Smooth muscle cell (in vitro differentiated cells): Measurements from ENCODE around the gene EFNA1. TPM values are rescaled to one million over a fixed set of nuclear protein-coding genes. Genes with fewer than 3 reads are reported as not detected.
A peak's percentile ranks its signal among the peaks of the same experiment; 100 is the strongest.

ENCODE experiments used
- DNase-seq: peaks from one replicate; lab custom pipeline; 2025; ENCODE audit not compliant: unreplicated experiment; lab: John Stamatoyannopoulos, UW
- H2AFZ ChIP-seq: fragments of 200-600 bp; sonication (generic); 2 replicates; pipeline ENCODE4 v1.6.0; 2016; ENCODE audit warnings: antibody characterized with exemption, low read depth, mild to moderate bottlenecking
- H3F3A ChIP-seq: fragments of 200-600 bp; sonication (generic); 2 replicates; pipeline ENCODE4 v1.6.0; 2017; ENCODE audit warnings: antibody characterized with exemption, low read depth
- H3K27ac ChIP-seq: fragments of 200-600 bp; sonication (generic); 2 replicates; pipeline ENCODE4 v1.5.1; 2016; ENCODE audit warnings: low read depth, mild to moderate bottlenecking
- H3K27me3 ChIP-seq: fragments of 200-600 bp; sonication (generic); 2 replicates; pipeline ENCODE4 v1.6.1; 2016; ENCODE audit warnings: low read depth, mild to moderate bottlenecking
- H3K36me3 ChIP-seq: fragments of 200-600 bp; sonication (generic); 2 replicates; pipeline ENCODE4 v1.5.1; 2016; ENCODE audit warnings: low read depth
- H3K4me1 ChIP-seq: fragments of 200-600 bp; sonication (generic); 2 replicates; pipeline ENCODE4 v1.5.1; 2016; ENCODE audit warnings: low read depth
- H3K4me2 ChIP-seq: fragments of 200-600 bp; sonication (generic); 2 replicates; pipeline ENCODE4 v1.6.0; 2016; ENCODE audit warnings: mild to moderate bottlenecking
- H3K4me3 ChIP-seq: fragments of 200-600 bp; sonication (generic); 2 replicates; pipeline ENCODE4 v1.5.1; 2016; ENCODE audit warnings: mild to moderate bottlenecking
- H3K79me2 ChIP-seq: fragments of 200-600 bp; sonication (generic); 2 replicates; pipeline ENCODE4 v1.6.0; 2016; ENCODE audit warnings: low read depth, mild to moderate bottlenecking
- H3K9ac ChIP-seq: fragments of 200-600 bp; sonication (generic); 2 replicates; pipeline ENCODE4 v1.6.0; 2016; ENCODE audit warnings: low read depth
- H3K9me3 ChIP-seq: fragments of 200-600 bp; sonication (generic); replicated peaks from 2 replicates; pipeline ENCODE4 v1.5.1; 2016; ENCODE audit warnings: low read depth
- H4K20me1 ChIP-seq: fragments of 200-600 bp; sonication (generic); 2 replicates; pipeline ENCODE4 v1.6.0; 2016; ENCODE audit warnings: low read depth
- CTCF ChIP-seq: fragments of 200-600 bp; sonication (generic); IDR thresholded peaks from 2 replicates; pipeline ENCODE4 v1.5.1; 2017; ENCODE audit warnings: borderline replicate concordance, mild to moderate bottlenecking, antibody characterized with exemption; ENCODE audit not compliant: insufficient read depth, poor library complexity, severe bottlenecking
- WGBS: methylation state at CpG from one replicate; pipeline ENCODE4 v1.1.7; 2016; ENCODE audit warnings: low lambda C conversion rate; 5-methylcytosine and 5-hydroxymethylcytosine counted together
- polyA plus RNA-seq: library from polyadenylated mRNA; unstranded; fragments of >200 nt; fragmentation: Nextera tagmentation; extraction: Ambion mirVana; gene quantifications from 2 replicates; pipeline ENCODE4 v1.2.1, GENCODE V29; 2016
- total RNA-seq: library from RNA; depleted of rRNA; stranded (reverse); fragments of >200 nt; gene quantifications from 2 replicates; pipeline ENCODE4 v1.2.3, GENCODE V29; 2014

The EFNA1 gene
- 14.4 and 20.9 TPM in 2 replicates for total RNA-seq
- 16.4 and 53.5 TPM in 2 replicates for polyA plus RNA-seq

- under 1% methylated on average over 29 of the region's 76 CpGs for WGBS
- peak within 1 kb of the TSS; percentile 89 for H3K27ac ChIP-seq
- H4K20me1 ChIP-seq: no peaks in the 10 kb centered on the region
- TF ChIP-seq CTCF: no peak
- DNase-seq: peak; percentile 24
- no peaks in the 10 kb centered on the region for H3K9me3 ChIP-seq
- H3K9ac ChIP-seq: peak within 1 kb of the TSS; percentile 75
- H3K36me3 ChIP-seq: no peaks in the 10 kb centered on the region
- peaks cover 7% of the 10 kb centered on the region for H3F3A ChIP-seq
- peaks cover 40% of the 10 kb centered on the region for H3K4me1 ChIP-seq
- H3K4me2 ChIP-seq: peak within 1 kb of the TSS; percentile 88
- peak within 1 kb of the TSS; percentile 77 for H3K4me3 ChIP-seq
- H2AFZ ChIP-seq: peak within 1 kb of the TSS; percentile 50
- H3K27me3 ChIP-seq: peaks cover 5% of the 10 kb centered on the region
- peaks cover 8% of the 10 kb centered on the region for H3K79me2 ChIP-seq
Measured at GRCh38 chr1:155127105-155127966, at the start of gene EFNA1. TSS of gene EFNA1 (plus strand) at chr1:155127876. CDS start at chr1:155127978, 102 bp downstream.

GRCh38 chr1:155078469-155079209, 49.0 kb upstream of the EFNA1 start, which contains the start of gene EFNA3:
TSS of gene EFNA3 (plus strand) at chr1:155078837. CDS start at chr1:155078942, 105 bp downstream.
- H3K79me2 ChIP-seq: no peaks in the 10 kb centered on the region
- H3K4me3 ChIP-seq: peak within 1 kb of the TSS; percentile 60
- no peak within 1 kb of the TSS for H2AFZ ChIP-seq
- no peak within 1 kb of the TSS for H3K27ac ChIP-seq
- no peak within 1 kb of the TSS for H3K9ac ChIP-seq
- DNase-seq: peak; percentile 49
- H3K4me2 ChIP-seq: peak within 1 kb of the TSS; percentile 97
- peaks cover 14% of the 10 kb centered on the region for H4K20me1 ChIP-seq
- H3K36me3 ChIP-seq: no peaks in the 10 kb centered on the region
- H3F3A ChIP-seq: peaks cover 7% of the 10 kb centered on the region
- H3K27me3 ChIP-seq: peaks cover 48% of the 10 kb centered on the region
- 3% methylated on average over 36 of the region's 59 CpGs for WGBS
- no peak for TF ChIP-seq CTCF
- H3K4me1 ChIP-seq: peaks cover 32% of the 10 kb centered on the region
- H3K9me3 ChIP-seq: no peaks in the 10 kb centered on the region

- H3K36me3 ChIP-seq: no peaks in the 10 kb centered on the region
Measured at GRCh38 chr1:155079210-155079486, 48.5 kb upstream of the EFNA1 start.

More at GRCh38 chr1:155079210-155079486, 48.5 kb upstream of the EFNA1 start:
- 11% methylated on average over 9 of the region's 10 CpGs for WGBS
- H3F3A ChIP-seq: peaks cover 7% of the 10 kb centered on the region
- H3K4me1 ChIP-seq: peaks cover 32% of the 10 kb centered on the region
- no peak overlapping the region for H2AFZ ChIP-seq
- no peak for TF ChIP-seq CTCF
- H3K79me2 ChIP-seq: no peaks in the 10 kb centered on the region
- H3K27me3 ChIP-seq: peaks cover 53% of the 10 kb centered on the region
- DNase-seq: no peak
- H3K4me2 ChIP-seq: peak overlapping the region; percentile 97
- H3K9me3 ChIP-seq: no peaks in the 10 kb centered on the region
- peaks cover 14% of the 10 kb centered on the region for H4K20me1 ChIP-seq
- no peak overlapping the region for H3K27ac ChIP-seq
- H3K9ac ChIP-seq: no peak overlapping the region
- peak overlapping the region; percentile 60 for H3K4me3 ChIP-seq
